GM18526 (cell line): ENCODE measurements around the gene JPT2.
A peak's percentile ranks its signal among the peaks of the same experiment; 100 is the strongest.

Experiments
- POLR2A ChIP-seq: IDR thresholded peaks from 3 replicates; pipeline ENCODE4 v1.6.1; 2011; ENCODE audit not compliant: insufficient read length; ENCODE audit errors: extremely low read depth

Gene JPT2

DNA sequence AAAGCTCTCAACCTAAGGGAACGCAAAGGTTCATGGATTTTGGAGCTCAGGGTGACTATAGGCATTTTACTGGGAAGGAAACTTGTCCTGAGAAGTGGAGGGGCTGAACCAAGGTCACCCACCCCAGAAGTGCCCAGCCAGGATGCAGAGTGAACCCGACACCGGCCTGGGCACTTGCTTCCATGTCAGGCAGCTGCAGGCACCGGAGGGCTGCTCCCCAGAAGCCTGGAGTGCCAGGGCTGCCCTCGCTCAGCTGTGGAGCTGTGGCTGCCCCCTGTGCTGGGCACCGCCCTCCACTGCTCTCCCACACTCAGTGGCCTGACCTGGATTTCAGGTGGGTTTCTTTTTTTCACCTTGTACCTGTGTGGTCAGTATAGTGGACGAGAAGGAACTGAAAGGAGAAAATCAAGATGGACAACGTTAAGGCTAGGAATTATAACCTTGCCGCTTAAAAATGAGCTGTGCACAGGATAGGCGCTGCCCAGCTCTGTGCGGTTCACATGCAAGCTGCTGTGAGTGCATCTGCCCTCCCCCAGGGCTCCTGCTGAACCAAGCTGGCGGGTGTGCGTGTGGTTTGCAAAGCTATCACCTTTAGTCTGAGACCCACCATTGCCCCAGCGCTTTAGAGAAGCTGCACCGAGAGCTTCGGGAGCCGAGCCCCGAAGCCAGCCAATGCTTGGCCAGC is 30.1 kb downstream of the JPT2 start:
- TF ChIP-seq POLR2A: no peak

DNA sequence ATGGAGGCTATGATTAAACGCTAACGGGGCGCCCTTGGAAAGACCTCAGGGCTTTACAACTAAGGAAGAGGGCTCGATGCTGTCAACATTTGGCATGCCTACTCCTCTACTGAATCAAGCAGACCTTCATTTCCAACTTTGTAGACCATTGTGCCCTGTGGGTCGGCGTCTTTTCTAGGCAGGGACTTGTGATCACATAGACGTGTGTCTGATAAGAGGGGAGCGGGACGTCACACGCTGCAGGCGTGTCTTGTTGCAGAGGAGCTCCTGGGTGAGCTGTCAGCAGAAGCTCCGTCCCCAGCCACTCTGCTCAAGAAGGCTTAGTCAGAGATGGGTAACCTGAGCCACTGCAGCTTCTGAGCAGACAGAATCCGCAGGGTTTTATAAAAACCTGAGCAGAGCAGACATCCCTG is 30.7 kb downstream of the JPT2 start:
- no peak for TF ChIP-seq POLR2A

DNA sequence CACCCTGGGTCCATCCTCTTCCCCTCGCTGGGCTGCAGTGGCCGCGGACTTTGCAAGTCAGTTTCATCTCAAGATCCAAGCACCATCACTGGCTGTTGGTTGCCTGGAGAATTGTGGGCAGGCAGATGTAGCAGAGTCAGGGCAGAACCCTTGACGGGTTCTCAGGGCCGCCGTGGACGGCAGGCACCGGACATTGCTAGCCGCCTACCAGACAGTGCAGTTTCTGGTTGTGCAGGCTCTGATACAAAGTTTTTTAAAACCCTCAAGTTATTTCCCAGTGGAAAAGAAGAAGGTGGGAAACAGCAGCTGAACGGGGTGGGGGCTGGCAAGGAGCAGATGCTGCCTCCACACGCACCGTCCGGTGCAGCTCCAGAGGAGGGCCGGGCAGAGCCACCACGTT is 31.3 kb downstream of the JPT2 start:
- no peak for TF ChIP-seq POLR2A

DNA sequence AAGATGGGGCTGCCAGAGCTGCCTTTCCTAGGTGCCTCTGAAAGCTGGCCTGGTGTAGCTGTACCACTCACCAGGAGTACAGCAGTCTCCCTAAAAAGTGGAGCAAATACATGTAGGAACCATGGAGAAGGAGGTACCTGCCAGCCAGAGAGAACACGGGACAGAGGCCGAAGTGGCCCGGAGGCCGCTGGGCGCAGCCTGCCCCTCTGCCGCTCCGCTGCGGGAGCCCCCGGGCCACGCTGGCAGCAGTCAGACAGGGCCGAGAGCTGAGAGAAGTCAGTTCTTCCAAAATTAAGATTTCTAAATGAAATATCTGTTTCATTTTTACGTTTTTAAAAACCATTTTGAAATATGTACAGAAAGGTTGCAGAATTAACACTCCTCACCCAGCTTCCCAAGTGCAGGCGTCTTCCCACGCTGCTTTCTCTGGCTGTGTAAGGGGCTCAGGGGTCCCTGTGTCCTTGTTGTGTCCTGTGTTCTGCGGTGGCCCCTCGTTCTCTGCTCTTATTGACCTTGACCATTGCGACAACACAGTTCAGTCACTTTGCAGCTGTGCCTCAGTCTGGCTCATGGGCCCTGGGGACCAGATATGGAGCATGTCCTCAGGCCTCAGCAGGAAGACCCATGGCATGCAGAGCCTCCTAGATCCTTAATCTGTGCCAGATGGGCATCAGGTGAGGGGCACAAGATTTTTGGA is 32.9 kb downstream of the JPT2 start:
- no peak for TF ChIP-seq POLR2A

DNA sequence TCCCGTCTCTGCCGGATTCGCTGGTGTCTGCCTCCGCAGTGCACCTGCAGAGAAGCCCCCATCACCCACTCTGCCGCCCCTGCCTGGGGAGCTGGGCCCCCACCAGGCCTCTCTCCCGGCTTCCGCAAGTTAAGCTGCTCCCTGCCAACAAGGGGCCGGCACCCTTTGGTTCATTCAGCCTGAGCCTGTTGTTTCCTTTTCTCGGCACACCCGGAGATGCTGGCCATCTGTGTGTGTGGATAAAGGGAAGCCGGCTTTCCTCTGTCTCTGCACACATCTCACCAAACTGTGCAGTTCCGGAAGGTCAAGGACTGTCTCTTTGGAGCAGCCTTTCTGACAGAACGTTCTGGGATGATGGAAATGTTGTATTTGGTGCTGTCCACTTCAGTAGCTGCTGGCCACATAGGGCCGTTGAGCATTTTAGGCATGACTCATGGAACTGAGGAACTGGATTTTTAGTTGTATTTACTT is 34.7 kb downstream of the JPT2 start:
- no peak for TF ChIP-seq POLR2A

DNA sequence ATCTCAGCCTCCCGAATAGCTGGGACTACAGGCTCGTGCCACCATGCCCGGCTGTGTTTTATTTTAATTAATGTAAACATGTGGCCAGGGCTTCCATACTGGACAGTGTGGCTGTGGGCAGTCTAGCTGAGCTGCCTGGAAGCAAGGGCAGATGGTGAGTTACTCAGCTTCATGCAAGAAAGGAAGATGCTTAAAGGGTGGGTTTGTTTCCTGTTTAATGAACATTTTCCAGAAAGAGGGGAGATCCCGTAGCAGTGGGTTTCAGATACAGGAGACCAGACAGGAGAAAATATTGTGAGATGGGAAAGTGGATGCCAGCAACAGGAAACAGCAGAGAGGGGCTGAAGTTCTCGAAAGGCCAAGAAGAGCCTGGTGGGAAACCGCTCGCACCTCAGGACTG is 35.3 kb downstream of the JPT2 start:
- no peak for TF ChIP-seq POLR2A

DNA sequence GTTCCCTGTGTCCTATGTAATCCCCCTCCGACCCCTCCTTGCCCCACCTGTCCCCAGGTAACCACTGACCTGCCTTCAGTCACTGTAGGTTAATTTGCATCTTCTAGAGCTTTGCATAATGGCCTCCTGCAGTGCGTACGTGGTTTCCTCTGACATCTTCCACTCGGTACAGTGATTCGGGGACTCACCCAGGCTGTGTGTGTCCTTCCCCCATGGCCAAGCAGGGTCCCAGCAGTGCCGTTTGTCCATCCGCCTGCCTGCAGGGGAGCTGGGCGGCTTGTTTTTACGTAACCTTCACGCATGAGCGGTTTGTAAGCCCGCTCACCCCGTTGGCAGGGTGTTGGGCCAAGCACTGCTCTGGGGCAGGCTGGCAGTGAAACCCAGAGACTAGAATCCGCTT is 35.9 kb downstream of the JPT2 start:
- peak; percentile 50 for TF ChIP-seq POLR2A

DNA sequence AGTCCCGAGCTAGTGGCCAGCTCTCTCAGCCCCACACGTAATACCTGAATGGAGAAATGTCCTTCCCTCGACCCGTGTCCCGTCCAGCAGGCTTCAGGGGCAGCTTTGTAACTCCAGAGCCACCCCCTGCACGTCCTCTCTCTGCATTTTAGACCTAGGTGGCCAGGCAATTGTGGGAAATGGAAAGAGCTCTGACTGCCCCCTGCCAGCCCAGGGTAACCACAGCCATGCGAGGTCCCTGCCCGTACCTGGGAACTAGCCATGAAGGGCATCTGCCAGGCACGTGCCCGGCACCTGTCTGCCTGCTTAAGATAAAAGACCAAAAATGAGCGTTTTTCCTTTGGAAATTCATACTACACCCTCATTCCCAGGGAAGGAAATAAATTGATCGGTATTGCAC is 37.1 kb downstream of the JPT2 start:
- no peak for TF ChIP-seq POLR2A

DNA sequence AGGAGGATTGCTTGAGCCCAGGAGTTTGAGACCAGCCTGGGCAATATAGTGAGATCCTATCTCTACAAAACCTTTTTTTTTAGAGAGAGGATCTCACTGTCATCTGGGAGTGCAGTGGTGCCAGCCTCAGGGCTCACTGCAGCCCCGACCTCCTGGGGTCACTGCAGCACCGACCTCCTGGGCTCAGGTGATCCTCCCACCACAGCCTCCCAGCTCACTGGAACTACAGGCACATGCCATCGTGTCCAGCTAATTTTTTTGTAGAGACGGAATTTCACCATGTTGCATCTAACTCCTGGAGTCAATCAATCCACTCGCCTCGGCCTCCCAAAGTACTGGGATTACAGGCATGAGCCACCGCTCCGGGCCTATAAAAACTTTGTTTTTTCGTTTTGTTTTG is 43.3 kb downstream of the JPT2 start:
- TF ChIP-seq POLR2A: no peak

DNA sequence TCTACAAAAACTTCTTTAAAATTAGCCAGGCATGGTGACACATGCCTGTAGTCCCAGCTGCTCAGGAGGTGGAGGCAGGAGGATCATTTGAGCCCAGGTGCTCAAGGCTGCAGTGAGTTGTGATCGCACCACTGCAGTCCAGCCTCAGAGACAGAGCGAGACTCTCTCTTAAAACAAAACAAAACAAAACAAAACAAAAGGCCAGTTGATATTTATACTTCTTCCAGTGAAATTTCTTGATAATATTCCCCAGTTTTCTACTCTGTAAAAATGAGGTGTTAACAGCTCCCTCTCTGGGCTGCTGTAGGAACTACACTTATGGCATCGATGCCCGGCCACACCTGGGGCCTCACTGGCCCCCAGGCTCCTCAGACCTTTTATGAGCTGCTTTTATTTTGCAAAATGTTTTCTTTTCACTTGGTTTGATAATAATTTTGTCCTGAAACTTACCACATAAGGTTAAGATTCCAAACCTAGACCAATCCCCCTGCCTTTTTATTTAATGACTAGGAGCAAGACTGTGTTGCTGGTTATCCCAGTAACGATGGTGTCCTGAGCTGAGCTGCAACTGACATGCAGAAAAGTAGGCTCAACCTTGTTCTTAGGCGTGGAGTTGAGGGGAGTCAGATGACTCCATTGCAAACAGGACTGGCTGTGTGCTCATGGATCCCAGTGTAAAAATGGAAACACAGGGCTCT is 45.5 kb downstream of the JPT2 start:
- TF ChIP-seq POLR2A: no peak

DNA sequence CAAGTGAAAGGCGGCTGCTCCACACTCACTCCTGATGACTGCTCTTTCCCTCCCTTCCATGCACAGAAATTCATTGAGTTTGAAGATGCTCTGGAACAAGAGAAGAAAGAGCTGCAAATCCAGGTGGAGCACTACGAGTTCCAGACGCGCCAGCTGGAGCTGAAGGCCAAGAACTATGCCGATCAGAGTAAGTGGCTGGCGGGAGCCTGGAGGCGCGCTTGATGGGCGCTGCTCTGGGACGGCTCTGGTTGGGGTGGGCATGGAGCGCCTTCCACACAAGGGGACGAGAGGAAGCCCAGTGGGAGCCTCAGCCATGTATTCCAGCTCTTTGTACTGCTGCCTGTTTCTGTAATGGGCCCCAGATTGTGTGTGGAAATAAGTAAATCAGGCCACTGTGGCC is 46.4 kb downstream of the JPT2 start:
- TF ChIP-seq POLR2A: no peak

DNA sequence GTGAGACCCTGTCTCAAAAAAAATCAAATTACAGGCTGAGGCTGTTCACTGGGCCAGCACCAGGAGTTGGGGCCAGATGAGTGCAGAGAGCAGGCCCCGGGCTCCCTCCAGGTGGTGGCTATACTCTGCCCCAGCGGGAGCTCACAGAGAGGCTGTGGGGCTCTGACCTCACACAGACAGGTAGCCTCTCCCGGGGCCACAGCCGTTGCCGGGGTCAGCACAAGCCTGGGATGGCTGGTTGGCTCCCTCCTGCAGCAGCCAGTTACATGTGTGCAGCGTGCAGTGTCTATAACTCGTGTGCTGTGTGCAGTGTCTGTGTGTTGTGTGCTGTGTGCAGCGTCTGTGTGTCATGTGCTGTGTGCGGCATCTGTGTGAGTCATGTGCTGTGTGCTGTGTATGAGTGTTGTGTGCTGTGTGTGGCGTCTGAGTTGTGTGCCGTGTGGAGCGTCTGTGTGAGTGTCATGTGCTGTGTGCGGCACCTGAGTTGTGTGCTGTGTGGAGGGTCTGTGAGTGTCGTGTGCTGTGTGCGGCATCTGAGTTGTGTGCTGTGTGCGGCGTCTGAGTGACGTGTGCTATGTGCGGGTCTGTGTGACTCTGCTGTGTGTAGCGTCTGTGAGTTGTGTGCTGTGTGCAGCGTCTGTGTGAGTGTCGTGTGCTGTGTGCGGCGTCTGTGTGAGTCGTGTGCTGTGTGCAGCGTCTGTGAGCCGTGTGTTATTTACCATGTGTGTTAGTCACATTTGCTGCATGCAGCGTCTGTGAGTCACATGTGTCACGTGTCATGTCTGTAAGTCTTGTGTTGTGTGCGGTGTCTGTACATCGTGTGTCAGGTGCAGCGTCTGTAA is 48.8 kb downstream of the JPT2 start:
- no peak for TF ChIP-seq POLR2A

DNA sequence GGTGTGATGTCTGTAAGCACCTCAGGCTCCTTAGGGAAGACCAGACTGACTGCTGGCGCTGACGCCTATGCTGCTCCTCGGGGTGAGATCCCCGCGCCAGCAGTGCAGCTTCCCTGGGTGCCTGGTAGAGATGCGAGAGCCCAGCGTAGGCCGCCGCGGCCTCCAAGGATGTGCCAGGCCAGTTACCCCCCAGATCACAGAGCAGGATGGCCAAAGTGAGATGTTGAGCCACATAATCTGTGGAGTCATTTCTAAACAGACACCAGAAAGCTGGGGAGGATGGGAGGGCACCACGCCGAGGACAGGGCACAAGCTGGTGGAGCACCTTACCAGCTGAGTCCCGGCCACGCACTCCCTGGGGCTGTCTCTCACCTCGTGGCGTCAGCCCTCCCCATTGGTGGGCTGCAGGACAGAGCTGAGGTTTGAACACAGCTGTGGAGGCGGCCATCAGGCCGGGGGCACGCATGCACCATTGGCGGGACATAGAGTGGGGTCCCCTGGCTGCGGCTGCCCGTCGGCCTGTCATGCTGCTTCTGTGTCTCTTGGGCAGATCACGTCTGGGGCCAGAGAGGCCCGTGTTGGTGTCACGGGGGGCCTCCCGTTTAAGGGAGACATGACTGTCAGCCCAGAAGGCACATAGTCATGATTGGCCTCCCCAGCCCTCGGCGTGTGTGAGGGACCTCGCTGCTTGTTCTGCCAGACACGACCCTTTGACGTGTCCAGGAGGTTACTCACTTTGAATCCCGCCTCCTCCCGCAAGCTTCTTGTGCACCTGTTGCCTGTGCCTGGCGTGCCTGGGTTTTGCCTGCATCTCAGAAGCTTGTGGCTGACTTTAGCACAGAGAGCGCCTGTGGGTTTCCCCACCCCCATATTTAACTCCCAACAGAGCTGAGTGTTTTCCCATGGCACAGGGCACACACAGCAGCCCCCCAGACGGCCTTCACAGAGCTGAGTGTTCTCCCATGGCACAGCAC is 49.9 kb downstream of the JPT2 start:
- TF ChIP-seq POLR2A: no peak

DNA sequence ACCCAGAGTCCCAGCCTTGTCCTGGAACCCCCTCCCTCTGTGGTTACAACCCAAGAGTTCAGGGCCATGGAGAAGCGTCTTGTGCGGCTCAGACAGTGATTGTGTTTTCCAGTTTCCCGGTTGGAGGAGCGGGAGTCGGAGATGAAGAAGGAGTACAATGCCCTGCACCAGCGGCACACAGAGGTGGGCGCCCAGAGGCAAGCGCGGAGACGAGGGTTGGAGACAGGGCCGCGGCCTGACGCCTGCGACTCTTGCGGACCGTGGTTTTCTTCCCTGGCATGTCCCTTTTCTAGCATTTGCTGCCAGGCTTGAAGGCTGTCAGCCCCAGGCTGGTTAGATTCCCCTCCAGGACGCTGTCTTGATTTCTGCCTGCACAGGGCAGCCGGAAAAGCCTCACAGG is 50.9 kb downstream of the JPT2 start:
- no peak for TF ChIP-seq POLR2A

DNA sequence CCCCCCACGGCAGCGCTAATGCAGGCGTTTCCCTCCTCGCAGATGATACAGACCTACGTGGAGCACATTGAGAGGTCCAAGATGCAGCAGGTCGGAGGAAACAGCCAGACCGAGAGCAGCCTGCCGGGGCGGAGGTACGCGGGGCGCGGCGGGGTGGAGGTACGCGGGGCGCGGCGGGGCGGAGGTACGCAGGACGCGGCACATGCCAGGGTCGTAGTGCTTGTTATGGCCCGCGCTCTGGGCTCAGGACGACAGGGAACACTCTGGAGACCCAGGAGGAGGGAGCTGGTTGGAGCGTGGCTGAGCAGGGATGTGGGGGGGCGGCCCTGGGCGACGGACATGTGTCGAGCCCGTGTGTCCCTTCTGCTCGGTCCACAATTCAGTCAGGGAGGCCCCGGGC is 51.4 kb downstream of the JPT2 start:
- TF ChIP-seq POLR2A: no peak

DNA sequence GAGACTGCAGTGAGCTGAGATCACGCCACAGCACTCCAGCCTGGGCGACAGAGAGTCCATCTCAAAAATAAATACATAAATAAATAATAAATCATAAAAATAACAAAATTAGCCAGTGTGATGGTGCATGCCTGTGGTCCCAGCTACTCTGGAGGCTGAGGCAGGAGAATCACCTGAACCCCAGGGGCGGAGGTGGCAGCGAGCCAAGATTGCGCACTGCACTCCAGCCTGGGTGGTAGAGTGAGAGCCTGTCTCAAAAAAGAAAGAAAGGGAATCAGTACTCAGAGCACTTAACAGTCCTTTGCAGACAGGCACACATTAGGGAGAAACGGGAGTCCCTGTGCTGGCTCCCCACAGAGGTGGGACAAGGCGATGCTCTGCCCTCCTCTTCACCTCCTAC is 53.0 kb downstream of the JPT2 start:
- TF ChIP-seq POLR2A: no peak
